ENCODE measurements around the gene GRIK1. TPM values are rescaled to one million over a fixed set of nuclear protein-coding genes. Genes with fewer than 3 reads are reported as not detected.

Gene GRIK1
- polyA plus RNA-seq, 1 donor from 2014 or later: 8.7 TPM

DNA sequence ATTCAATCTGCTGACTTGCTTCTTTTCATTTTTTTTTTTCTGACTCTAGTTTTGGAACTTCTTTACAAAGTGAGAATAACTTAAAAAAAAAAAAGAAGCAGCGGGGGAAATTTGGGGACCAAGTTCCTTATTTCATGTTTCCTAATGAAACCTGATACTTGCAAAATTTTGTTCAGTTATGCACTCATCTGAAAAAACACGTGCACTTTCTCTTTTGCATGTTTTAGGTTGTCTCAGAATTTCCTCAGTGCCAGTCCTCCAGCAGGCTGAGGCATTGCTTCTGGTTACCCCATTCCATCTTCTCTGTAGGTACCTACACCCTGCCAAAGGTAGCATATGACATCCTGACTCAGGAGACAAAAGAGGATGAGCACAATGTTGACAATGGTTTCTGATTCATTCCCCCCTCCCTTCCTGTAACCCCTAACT, 299.7 kb downstream of the GRIK1 start:
- no peaks in the 10 kb centered on the region for H3K36me3 ChIP-seq (ENCODE audit: insufficient read depth, low read length)
- no peak overlapping the region for H3K4me2 ChIP-seq (ENCODE audit: low read length)
- no peak overlapping the region for H3K27ac ChIP-seq (ENCODE audit: low read length)
- H3K79me2 ChIP-seq (replicated peaks; ENCODE audit: insufficient read depth, low read length): no peaks in the 10 kb centered on the region
- TF ChIP-seq, protein P1, sequence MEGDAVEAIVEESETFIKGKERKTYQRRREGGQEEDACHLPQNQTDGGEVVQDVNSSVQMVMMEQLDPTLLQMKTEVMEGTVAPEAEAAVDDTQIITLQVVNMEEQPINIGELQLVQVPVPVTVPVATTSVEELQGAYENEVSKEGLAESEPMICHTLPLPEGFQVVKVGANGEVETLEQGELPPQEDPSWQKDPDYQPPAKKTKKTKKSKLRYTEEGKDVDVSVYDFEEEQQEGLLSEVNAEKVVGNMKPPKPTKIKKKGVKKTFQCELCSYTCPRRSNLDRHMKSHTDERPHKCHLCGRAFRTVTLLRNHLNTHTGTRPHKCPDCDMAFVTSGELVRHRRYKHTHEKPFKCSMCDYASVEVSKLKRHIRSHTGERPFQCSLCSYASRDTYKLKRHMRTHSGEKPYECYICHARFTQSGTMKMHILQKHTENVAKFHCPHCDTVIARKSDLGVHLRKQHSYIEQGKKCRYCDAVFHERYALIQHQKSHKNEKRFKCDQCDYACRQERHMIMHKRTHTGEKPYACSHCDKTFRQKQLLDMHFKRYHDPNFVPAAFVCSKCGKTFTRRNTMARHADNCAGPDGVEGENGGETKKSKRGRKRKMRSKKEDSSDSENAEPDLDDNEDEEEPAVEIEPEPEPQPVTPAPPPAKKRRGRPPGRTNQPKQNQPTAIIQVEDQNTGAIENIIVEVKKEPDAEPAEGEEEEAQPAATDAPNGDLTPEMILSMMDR (IDR thresholded peaks at IDR 0.05; ENCODE audit: poor library complexity, severe bottlenecking): no peak
- TF ChIP-seq SMC3 (conservative IDR thresholded peaks at IDR 0.05; ENCODE audit: poor library complexity) (no peak), MXI1 (conservative IDR thresholded peaks at IDR 0.05; ENCODE audit: poor library complexity, severe bottlenecking) (no peak), EZH2 (IDR thresholded peaks at IDR 0.05; ENCODE audit: borderline replicate concordance, insufficient read depth, low read length, poor library complexity, severe bottlenecking) (no peak), POLR2AphosphoS5 (IDR thresholded peaks at IDR 0.05) (no peak), EP300 (conservative IDR thresholded peaks at IDR 0.05; ENCODE audit: poor library complexity, severe bottlenecking) (no peak), RAD21 (conservative IDR thresholded peaks at IDR 0.05) (no peak), TAF1 (IDR thresholded peaks at IDR 0.05; ENCODE audit: low read depth) (no peak)
- TF ChIP-seq, protein P2, sequence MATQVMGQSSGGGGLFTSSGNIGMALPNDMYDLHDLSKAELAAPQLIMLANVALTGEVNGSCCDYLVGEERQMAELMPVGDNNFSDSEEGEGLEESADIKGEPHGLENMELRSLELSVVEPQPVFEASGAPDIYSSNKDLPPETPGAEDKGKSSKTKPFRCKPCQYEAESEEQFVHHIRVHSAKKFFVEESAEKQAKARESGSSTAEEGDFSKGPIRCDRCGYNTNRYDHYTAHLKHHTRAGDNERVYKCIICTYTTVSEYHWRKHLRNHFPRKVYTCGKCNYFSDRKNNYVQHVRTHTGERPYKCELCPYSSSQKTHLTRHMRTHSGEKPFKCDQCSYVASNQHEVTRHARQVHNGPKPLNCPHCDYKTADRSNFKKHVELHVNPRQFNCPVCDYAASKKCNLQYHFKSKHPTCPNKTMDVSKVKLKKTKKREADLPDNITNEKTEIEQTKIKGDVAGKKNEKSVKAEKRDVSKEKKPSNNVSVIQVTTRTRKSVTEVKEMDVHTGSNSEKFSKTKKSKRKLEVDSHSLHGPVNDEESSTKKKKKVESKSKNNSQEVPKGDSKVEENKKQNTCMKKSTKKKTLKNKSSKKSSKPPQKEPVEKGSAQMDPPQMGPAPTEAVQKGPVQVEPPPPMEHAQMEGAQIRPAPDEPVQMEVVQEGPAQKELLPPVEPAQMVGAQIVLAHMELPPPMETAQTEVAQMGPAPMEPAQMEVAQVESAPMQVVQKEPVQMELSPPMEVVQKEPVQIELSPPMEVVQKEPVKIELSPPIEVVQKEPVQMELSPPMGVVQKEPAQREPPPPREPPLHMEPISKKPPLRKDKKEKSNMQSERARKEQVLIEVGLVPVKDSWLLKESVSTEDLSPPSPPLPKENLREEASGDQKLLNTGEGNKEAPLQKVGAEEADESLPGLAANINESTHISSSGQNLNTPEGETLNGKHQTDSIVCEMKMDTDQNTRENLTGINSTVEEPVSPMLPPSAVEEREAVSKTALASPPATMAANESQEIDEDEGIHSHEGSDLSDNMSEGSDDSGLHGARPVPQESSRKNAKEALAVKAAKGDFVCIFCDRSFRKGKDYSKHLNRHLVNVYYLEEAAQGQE (IDR thresholded peaks at IDR 0.05; ENCODE audit: borderline replicate concordance): no peak
- no peaks in the 10 kb centered on the region for H3K27me3 ChIP-seq (ENCODE audit: insufficient read depth, low read depth, low read length)
- H3K9me2 ChIP-seq (ENCODE audit: insufficient read depth, low read length): no peaks in the 10 kb centered on the region
- H4K20me1 ChIP-seq (ENCODE audit: insufficient read depth): no peaks in the 10 kb centered on the region
- H3K4me3 ChIP-seq (ENCODE audit: low read length): no peak overlapping the region
- H2AFZ ChIP-seq (ENCODE audit: low read depth, low read length): no peak overlapping the region
- H3F3A ChIP-seq (ENCODE audit: insufficient read depth, low read length, poor library complexity, severe bottlenecking): no peaks in the 10 kb centered on the region
- no peak overlapping the region for H3K9ac ChIP-seq (ENCODE audit: low read length)
- no peaks in the 10 kb centered on the region for H3K9me3 ChIP-seq (ENCODE audit: low read length)

DNA sequence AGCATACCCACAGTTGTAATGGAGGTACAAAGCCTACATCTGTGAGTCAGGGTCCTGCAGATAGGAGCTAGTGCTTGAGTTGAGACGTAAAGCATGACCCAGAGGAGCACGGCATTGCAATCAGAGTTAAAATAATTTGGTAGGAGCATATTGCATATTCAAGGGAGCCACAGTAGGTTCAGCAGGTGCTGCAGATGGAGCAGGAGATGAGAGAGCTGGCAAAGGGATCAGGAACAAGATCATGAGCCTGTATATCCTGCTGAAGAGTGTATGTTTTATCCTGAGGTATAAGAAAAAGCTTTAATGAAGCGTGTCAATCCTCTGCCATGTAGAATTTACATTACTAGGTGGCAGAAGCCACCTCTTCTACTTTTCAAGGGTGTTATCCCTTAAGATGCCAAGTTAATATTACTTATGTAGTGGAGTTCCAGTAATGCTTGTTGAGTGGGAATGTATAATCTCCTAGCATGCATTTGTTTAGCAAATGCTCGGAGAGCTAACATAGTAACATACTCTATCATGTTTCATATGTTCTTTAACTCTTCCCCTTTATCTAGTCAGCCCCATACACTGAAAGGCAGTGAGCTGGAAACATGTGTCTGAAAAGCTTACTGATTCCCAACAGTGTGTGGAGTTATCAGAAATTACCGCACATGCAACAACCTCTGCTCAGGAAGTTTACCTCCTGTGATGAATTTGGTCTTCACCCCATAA, 300.3 kb downstream of the GRIK1 start:
- no peak overlapping the region for H3K9ac ChIP-seq (ENCODE audit: low read length)
- no peak overlapping the region for H3K4me3 ChIP-seq (ENCODE audit: low read length)
- no peaks in the 10 kb centered on the region for H3K9me2 ChIP-seq (ENCODE audit: insufficient read depth, low read length)
- no peaks in the 10 kb centered on the region for H3K9me3 ChIP-seq (ENCODE audit: low read length)
- no peak overlapping the region for H3K4me2 ChIP-seq (ENCODE audit: low read length)
- H3K79me2 ChIP-seq (replicated peaks; ENCODE audit: insufficient read depth, low read length): no peaks in the 10 kb centered on the region
- H3K36me3 ChIP-seq (ENCODE audit: insufficient read depth, low read length): no peaks in the 10 kb centered on the region
- no peaks in the 10 kb centered on the region for H3F3A ChIP-seq (ENCODE audit: insufficient read depth, low read length, poor library complexity, severe bottlenecking)
- no peak overlapping the region for H2AFZ ChIP-seq (ENCODE audit: low read depth, low read length)
- no peaks in the 10 kb centered on the region for H4K20me1 ChIP-seq (ENCODE audit: insufficient read depth)
- no peak overlapping the region for H3K27ac ChIP-seq (ENCODE audit: low read length)
- TF ChIP-seq MXI1 (conservative IDR thresholded peaks at IDR 0.05; ENCODE audit: poor library complexity, severe bottlenecking) (no peak), EZH2 (IDR thresholded peaks at IDR 0.05; ENCODE audit: borderline replicate concordance, insufficient read depth, low read length, poor library complexity, severe bottlenecking) (no peak), SMC3 (conservative IDR thresholded peaks at IDR 0.05; ENCODE audit: poor library complexity) (no peak), RAD21 (conservative IDR thresholded peaks at IDR 0.05) (no peak), POLR2AphosphoS5 (IDR thresholded peaks at IDR 0.05) (no peak), EP300 (conservative IDR thresholded peaks at IDR 0.05; ENCODE audit: poor library complexity, severe bottlenecking) (no peak), TAF1 (IDR thresholded peaks at IDR 0.05; ENCODE audit: low read depth) (no peak)
- TF ChIP-seq, protein P2 (IDR thresholded peaks at IDR 0.05; ENCODE audit: borderline replicate concordance): no peak
- TF ChIP-seq, protein P1 (IDR thresholded peaks at IDR 0.05; ENCODE audit: poor library complexity, severe bottlenecking): no peak
- H3K27me3 ChIP-seq (ENCODE audit: insufficient read depth, low read depth, low read length): no peaks in the 10 kb centered on the region
